ENCODE data around the gene ZSCAN32. TPM values are rescaled to one million over a fixed set of nuclear protein-coding genes. Genes with fewer than 3 reads are reported as not detected.
A peak's percentile ranks its signal among the peaks of the same experiment; 100 is the strongest.

ZSCAN32 gene
- polyA plus RNA-seq (2013, experiment 1 of 2): 15.2 TPM
- polyA plus RNA-seq (2013, experiment 2 of 2): 14.1 TPM

- Histone ChIP-seq H3K9me3 (ENCODE audit: control insufficient read depth, low read length) (peaks cover 24% of the 10 kb centered on the region), H3K4me1 (ENCODE audit: control insufficient read depth, insufficient read depth, low read length, poor library complexity, severe bottlenecking) (no peaks in the 10 kb centered on the region), H3K27ac (ENCODE audit: low read depth, low read length, severe bottlenecking) (peak within 1 kb of the TSS; percentile 80), H3K36me3 (ENCODE audit: control insufficient read depth, insufficient read depth, low read length) (peaks cover 61% of the 10 kb centered on the region), H3K4me3 (ENCODE audit: extremely low read depth, insufficient read depth, low read length, poor library complexity, severe bottlenecking) (peak within 1 kb of the TSS; percentile 91)
- WGBS, 2 experiments (ENCODE audit: insufficient coverage in 2 of 2): 0 to 1% methylated on average over 90 to 95 of the region's 95 CpGs
Observed at GRCh38 chr16:3400779-3401688, at the start of gene ZSCAN32, which contains the start of gene ZNF174. Gene ZSCAN32, minus strand, starts transcription at chr16:3401004. Its CDS starts 3,447 bp downstream, at chr16:3397557. Gene ZNF174, plus strand, starts transcription at chr16:3401215. Its CDS starts 790 bp downstream, at chr16:3402005.

- H3K36me3 ChIP-seq (ENCODE audit: control insufficient read depth, insufficient read depth, low read length): peaks cover 27% of the 10 kb centered on the region
- peak overlapping the region; percentile 85 for H3K27ac ChIP-seq (ENCODE audit: low read depth, low read length, severe bottlenecking)
- 37 to 51% methylated on average over 3 to 10 of the region's 10 CpGs for WGBS, 2 experiments (ENCODE audit: insufficient coverage in 2 of 2)
Observed at GRCh38 chr16:3444032-3444388, 43.2 kb upstream of the ZSCAN32 start.

DNA sequence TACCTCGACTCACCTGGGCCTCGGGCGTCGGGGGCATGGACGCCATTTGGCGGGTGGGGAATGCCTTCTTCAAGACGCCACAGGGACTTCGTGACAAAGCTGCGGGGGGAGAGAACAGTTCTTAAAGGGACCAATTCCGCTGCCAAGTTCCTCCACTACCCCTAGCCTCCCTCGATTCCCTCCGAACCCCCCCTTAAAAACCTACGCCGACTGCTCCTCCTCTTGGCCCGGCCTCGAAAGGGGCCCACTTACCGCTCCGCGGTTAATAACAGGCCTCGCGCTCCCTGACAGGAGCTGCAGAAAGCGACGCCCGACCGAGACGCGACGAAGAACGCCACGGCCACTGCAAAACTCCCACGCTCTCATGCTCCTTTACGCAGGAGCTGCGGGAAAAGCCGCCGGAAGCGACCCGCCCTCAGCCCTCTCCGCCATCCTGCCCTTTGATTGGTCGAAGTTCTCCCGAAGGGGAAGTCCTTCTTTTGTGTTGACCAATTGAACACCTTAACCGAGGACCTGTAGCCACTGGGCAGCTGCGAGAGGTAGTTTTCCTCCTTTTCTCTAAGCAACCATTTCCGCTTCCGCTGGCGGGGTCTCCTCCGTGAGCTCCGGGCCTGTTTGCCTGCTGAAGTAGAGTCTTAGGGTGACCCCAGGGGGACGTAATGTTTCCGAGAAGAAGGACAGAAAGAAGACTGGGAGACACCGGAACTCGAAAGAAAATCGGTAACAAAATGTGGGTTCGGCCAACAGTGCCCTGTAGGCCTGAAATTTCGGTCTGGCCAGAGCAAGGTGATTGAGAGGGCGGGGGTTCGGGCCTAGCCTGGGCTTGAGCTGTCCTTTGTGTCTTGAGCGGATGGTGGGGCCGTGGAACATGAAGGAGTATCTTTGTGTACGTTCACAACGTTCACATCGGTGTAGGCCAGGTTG, 42.6 kb upstream of the ZSCAN32 start, which contains the start of the genes NAA60 and ZNF597:
TSS of gene NAA60 (plus strand) at position 573 of the 924 bp plus-strand sequence. CDS start 32,548 bp downstream, outside the sequence.
TSS of gene ZNF597 (minus strand) at position 397 of the 924 bp plus-strand sequence. CDS start at position 46, 351 bp downstream.
- H3K27ac ChIP-seq (ENCODE audit: low read depth, low read length, severe bottlenecking): peak within 1 kb of the TSS; percentile 85
- peak within 1 kb of the TSS; percentile 64 for H3K4me3 ChIP-seq (ENCODE audit: extremely low read depth, insufficient read depth, low read length, poor library complexity, severe bottlenecking)
- 48 to 49% methylated on average over 46 to 58 of the region's 61 CpGs for WGBS, 2 experiments (ENCODE audit: insufficient coverage in 2 of 2)
- peaks cover 9% of the 10 kb centered on the region for H3K9me3 ChIP-seq (ENCODE audit: control insufficient read depth, low read length)
- peaks cover 3% of the 10 kb centered on the region for H3K4me1 ChIP-seq (ENCODE audit: control insufficient read depth, insufficient read depth, low read length, poor library complexity, severe bottlenecking)
- H3K36me3 ChIP-seq (ENCODE audit: control insufficient read depth, insufficient read depth, low read length): peaks cover 20% of the 10 kb centered on the region

More at GRCh38 chr16:3444032-3444388, 43.2 kb upstream of the ZSCAN32 start:
- peaks cover 3% of the 10 kb centered on the region for H3K4me1 ChIP-seq (ENCODE audit: control insufficient read depth, insufficient read depth, low read length, poor library complexity, severe bottlenecking)
- peak overlapping the region; percentile 64 for H3K4me3 ChIP-seq (ENCODE audit: extremely low read depth, insufficient read depth, low read length, poor library complexity, severe bottlenecking)
- H3K9me3 ChIP-seq (ENCODE audit: control insufficient read depth, low read length): peaks cover 9% of the 10 kb centered on the region

- Histone ChIP-seq H3K36me3 (ENCODE audit: control insufficient read depth, insufficient read depth, low read length) (peaks cover 22% of the 10 kb centered on the region), H3K4me1 (ENCODE audit: control insufficient read depth, insufficient read depth, low read length, poor library complexity, severe bottlenecking) (peaks cover 3% of the 10 kb centered on the region), H3K4me3 (ENCODE audit: extremely low read depth, insufficient read depth, low read length, poor library complexity, severe bottlenecking) (no peak overlapping the region), H3K9me3 (ENCODE audit: control insufficient read depth, low read length) (peaks cover 9% of the 10 kb centered on the region), H3K27ac (ENCODE audit: low read depth, low read length, severe bottlenecking) (no peak overlapping the region)
- WGBS, 2 experiments (ENCODE audit: insufficient coverage in 2 of 2): no CpG with 5 or more reads among the region's 4 CpGs
Observed at GRCh38 chr16:3439637-3440036, 38.8 kb upstream of the ZSCAN32 start.

GRCh38 chr16:3434373-3434772, 33.6 kb upstream of the ZSCAN32 start:
- Histone ChIP-seq H3K36me3 (ENCODE audit: control insufficient read depth, insufficient read depth, low read length) (peaks cover 14% of the 10 kb centered on the region), H3K9me3 (ENCODE audit: control insufficient read depth, low read length) (no peaks in the 10 kb centered on the region), H3K27ac (ENCODE audit: low read depth, low read length, severe bottlenecking) (no peak overlapping the region), H3K4me3 (ENCODE audit: extremely low read depth, insufficient read depth, low read length, poor library complexity, severe bottlenecking) (no peak overlapping the region), H3K4me1 (ENCODE audit: control insufficient read depth, insufficient read depth, low read length, poor library complexity, severe bottlenecking) (no peaks in the 10 kb centered on the region)

- 95 to 96% methylated on average over 26 of the region's 26 CpGs for WGBS, 2 experiments (ENCODE audit: insufficient coverage in 2 of 2)
- Histone ChIP-seq H3K27ac (ENCODE audit: low read depth, low read length, severe bottlenecking) (no peak overlapping the region), H3K4me1 (ENCODE audit: control insufficient read depth, insufficient read depth, low read length, poor library complexity, severe bottlenecking) (no peaks in the 10 kb centered on the region), H3K9me3 (ENCODE audit: control insufficient read depth, low read length) (no peaks in the 10 kb centered on the region), H3K4me3 (ENCODE audit: extremely low read depth, insufficient read depth, low read length, poor library complexity, severe bottlenecking) (no peak overlapping the region), H3K36me3 (ENCODE audit: control insufficient read depth, insufficient read depth, low read length) (peaks cover 6% of the 10 kb centered on the region)
Observed at GRCh38 chr16:3431779-3432219, 31.0 kb upstream of the ZSCAN32 start.

DNA sequence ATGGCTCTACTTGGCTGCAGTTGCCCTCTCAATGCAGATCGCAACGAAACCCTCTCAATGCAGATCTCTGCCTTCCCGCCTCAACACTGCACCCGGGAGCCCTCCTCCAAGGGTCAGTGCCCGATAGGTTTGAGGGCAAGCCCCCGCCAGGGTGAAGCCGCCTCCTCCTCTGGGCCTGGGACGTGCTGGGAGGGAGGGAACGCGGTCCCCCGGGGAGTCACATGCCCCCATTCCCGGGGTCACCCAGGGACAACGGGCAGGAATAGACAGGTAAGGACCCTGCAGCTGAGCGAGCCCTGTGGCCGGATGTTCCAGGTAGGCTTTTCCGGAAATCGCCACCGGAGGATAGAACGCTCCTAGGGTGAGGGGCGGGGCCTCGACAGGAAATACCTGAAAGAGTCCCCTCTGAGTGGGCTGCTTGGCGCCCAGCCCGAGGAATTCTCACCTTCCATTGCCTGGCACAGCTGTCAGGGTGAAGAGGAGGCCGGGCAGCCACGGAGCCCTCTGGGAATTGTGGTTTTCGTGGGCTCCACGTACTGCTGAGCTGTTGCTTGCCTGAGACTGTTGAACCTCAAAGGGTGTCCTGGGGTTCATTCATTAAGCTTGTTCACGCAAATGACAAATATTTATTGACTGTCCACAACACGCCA, 13.1 kb upstream of the ZSCAN32 start:
- Histone ChIP-seq H3K36me3 (ENCODE audit: control insufficient read depth, insufficient read depth, low read length) (peaks cover 26% of the 10 kb centered on the region), H3K27ac (ENCODE audit: low read depth, low read length, severe bottlenecking) (no peak overlapping the region), H3K9me3 (ENCODE audit: control insufficient read depth, low read length) (peaks cover 42% of the 10 kb centered on the region), H3K4me1 (ENCODE audit: control insufficient read depth, insufficient read depth, low read length, poor library complexity, severe bottlenecking) (no peaks in the 10 kb centered on the region), H3K4me3 (ENCODE audit: extremely low read depth, insufficient read depth, low read length, poor library complexity, severe bottlenecking) (no peak overlapping the region)
- WGBS, 2 experiments (ENCODE audit: insufficient coverage in 2 of 2): 90 to 93% methylated on average over 24 to 27 of the region's 29 CpGs

GRCh38 chr16:3408561-3409197, 7.9 kb upstream of the ZSCAN32 start:
- WGBS, 2 experiments (ENCODE audit: insufficient coverage in 2 of 2): 91 to 97% methylated on average over 12 of the region's 12 CpGs
- peaks cover 77% of the 10 kb centered on the region for H3K9me3 ChIP-seq (ENCODE audit: control insufficient read depth, low read length)
- no peaks in the 10 kb centered on the region for H3K4me1 ChIP-seq (ENCODE audit: control insufficient read depth, insufficient read depth, low read length, poor library complexity, severe bottlenecking)
- H3K4me3 ChIP-seq (ENCODE audit: extremely low read depth, insufficient read depth, low read length, poor library complexity, severe bottlenecking): no peak overlapping the region
- peaks cover 77% of the 10 kb centered on the region for H3K36me3 ChIP-seq (ENCODE audit: control insufficient read depth, insufficient read depth, low read length)
- H3K27ac ChIP-seq (ENCODE audit: low read depth, low read length, severe bottlenecking): no peak overlapping the region

GRCh38 chr16:3401719-3402397, 1.1 kb upstream of the ZSCAN32 start:
- Histone ChIP-seq H3K4me3 (ENCODE audit: extremely low read depth, insufficient read depth, low read length, poor library complexity, severe bottlenecking) (peak overlapping the region; percentile 91), H3K27ac (ENCODE audit: low read depth, low read length, severe bottlenecking) (peak overlapping the region; percentile 52), H3K4me1 (ENCODE audit: control insufficient read depth, insufficient read depth, low read length, poor library complexity, severe bottlenecking) (no peaks in the 10 kb centered on the region), H3K9me3 (ENCODE audit: control insufficient read depth, low read length) (peaks cover 31% of the 10 kb centered on the region), H3K36me3 (ENCODE audit: control insufficient read depth, insufficient read depth, low read length) (peaks cover 61% of the 10 kb centered on the region)
- 15 to 39% methylated on average over 10 to 14 of the region's 17 CpGs for WGBS, 2 experiments (ENCODE audit: insufficient coverage in 2 of 2)

Data from mesodermal cell (in vitro differentiated cells).